Gastroesophageal sphincter (tissue), 3 donors: ENCODE measurements around the gene COL9A2.

Experiments
- POLR2A ChIP-seq, 2 donors: fragments of 450-650 bp; IDR thresholded peaks; one replicate each; pipeline ENCODE4 v1.6.1; 2017; ENCODE audit warnings: antibody characterized with exemption in 2 of 2, mild to moderate bottlenecking in 2 of 2, moderate library complexity in 1 of 2
- TF ChIP-seq, protein P1 (sequence below), 4 experiments: fragments of 200-600 bp in 2 of 4; fragments of 450-650 bp in 2 of 4; sonication (generic) in 1 of 4; IDR thresholded peaks; one replicate each; pipeline ENCODE4 v1.5.1; 2017 to 2019; ENCODE audit warnings: antibody characterized with exemption in 4 of 4, mild to moderate bottlenecking in 2 of 4, moderate library complexity in 2 of 4

DNA sequence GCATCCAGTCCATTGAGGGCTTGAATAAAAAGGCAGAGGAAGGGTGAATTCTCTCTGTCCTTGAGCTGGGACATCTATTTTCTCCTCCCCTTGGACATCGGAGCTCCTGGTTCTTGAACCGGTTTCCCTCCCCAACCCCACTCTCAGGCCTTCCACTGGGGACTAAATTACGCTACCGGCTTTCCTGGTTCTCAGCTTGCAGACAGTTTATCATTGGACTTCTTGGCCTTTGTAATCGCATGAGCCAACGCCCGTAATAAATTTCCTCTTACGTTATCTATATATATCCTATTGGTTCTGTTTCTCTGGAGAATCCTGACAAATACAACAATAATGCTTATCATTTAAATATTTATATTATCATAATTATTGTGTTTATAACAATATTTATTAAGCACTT, 20.4 kb upstream of the COL9A2 start:
- TF ChIP-seq, protein P1, sequence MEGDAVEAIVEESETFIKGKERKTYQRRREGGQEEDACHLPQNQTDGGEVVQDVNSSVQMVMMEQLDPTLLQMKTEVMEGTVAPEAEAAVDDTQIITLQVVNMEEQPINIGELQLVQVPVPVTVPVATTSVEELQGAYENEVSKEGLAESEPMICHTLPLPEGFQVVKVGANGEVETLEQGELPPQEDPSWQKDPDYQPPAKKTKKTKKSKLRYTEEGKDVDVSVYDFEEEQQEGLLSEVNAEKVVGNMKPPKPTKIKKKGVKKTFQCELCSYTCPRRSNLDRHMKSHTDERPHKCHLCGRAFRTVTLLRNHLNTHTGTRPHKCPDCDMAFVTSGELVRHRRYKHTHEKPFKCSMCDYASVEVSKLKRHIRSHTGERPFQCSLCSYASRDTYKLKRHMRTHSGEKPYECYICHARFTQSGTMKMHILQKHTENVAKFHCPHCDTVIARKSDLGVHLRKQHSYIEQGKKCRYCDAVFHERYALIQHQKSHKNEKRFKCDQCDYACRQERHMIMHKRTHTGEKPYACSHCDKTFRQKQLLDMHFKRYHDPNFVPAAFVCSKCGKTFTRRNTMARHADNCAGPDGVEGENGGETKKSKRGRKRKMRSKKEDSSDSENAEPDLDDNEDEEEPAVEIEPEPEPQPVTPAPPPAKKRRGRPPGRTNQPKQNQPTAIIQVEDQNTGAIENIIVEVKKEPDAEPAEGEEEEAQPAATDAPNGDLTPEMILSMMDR (IDR thresholded peaks at IDR 0.05): no peak
- TF ChIP-seq POLR2A (IDR thresholded peaks at IDR 0.05): no peak
